Ishikawa (cell line): ENCODE measurements around the gene HOXC4.

Experiments
- CEBPB ChIP-seq: IDR thresholded peaks from 2 replicates; pipeline ENCODE4 v1.6.1; 2012
- CREB1 ChIP-seq: IDR thresholded peaks from 2 replicates; pipeline ENCODE4 v1.6.1; 2012; ENCODE audit warnings: low read depth
- EGR1 ChIP-seq: IDR thresholded peaks from 2 replicates; pipeline ENCODE4 v1.6.1; 2012
- EP300 ChIP-seq: IDR thresholded peaks from 2 replicates; pipeline ENCODE4 v1.6.1; 2012; ENCODE audit warnings: borderline replicate concordance
- FOXM1 ChIP-seq: IDR thresholded peaks from 2 replicates; pipeline ENCODE4 v1.6.1; 2012; ENCODE audit warnings: low read depth, borderline replicate concordance
- MAX ChIP-seq: IDR thresholded peaks from 2 replicates; pipeline ENCODE4 v1.6.1; 2012
- NFIC ChIP-seq: IDR thresholded peaks from 2 replicates; pipeline ENCODE4 v1.6.1; 2012
- RAD21 ChIP-seq: IDR thresholded peaks from 2 replicates; pipeline ENCODE4 v1.6.1; 2012; ENCODE audit warnings: low read depth
- REST ChIP-seq: IDR thresholded peaks from 2 replicates; pipeline ENCODE4 v1.6.1; 2012; ENCODE audit warnings: low read depth, mild to moderate bottlenecking
- TAF1 ChIP-seq: IDR thresholded peaks from 2 replicates; pipeline ENCODE4 v1.6.1; 2012; ENCODE audit warnings: low read depth, mild to moderate bottlenecking
- TCF12 ChIP-seq: IDR thresholded peaks from 2 replicates; pipeline ENCODE4 v1.6.1; 2012; ENCODE audit warnings: low read depth
- TEAD4 ChIP-seq: IDR thresholded peaks from 2 replicates; pipeline ENCODE4 v1.6.1; 2012
- USF1 ChIP-seq: IDR thresholded peaks from 2 replicates; pipeline ENCODE4 v1.6.1; 2012
- YY1 ChIP-seq: IDR thresholded peaks from 2 replicates; pipeline ENCODE4 v1.6.1; 2012; ENCODE audit warnings: low read depth
- ZBTB7A ChIP-seq: IDR thresholded peaks from 2 replicates; pipeline ENCODE4 v1.6.1; 2012; ENCODE audit warnings: low read depth

The HOXC4 gene

GRCh38 chr12:54053751-54054741 is at the start of gene HOXC4:
Gene HOXC4, plus strand, starts transcription at chr12:54053835. Its CDS starts 88 bp downstream, at chr12:54053923.
- no peak for TF ChIP-seq REST
- TF ChIP-seq EGR1, result no peak

- TF ChIP-seq RAD21 (peak; percentile 30; the same call in 1 of the 2 replicates), MAX (no peak)
These were observed 49.4 kb upstream of the HOXC4 start for GRCh38 chr12:54004063-54004840.

- no peak for TF ChIP-seq CREB1
- TF ChIP-seq EGR1, result no peak
- no peak for TF ChIP-seq TCF12
- TF ChIP-seq USF1, result no peak
These were observed 48.6 kb upstream of the HOXC4 start for GRCh38 chr12:54004841-54005530.

GRCh38 chr12:54005531-54005852 is 48.1 kb upstream of the HOXC4 start:
- TF ChIP-seq CEBPB, result no peak
- TF ChIP-seq EP300, result no peak
- TF ChIP-seq RAD21, result no peak
- 0 out of 2 replicates have a peak, but pooled peaks have one; percentile 7 for TF ChIP-seq TAF1

GRCh38 chr12:54005853-54006558 is 47.6 kb upstream of the HOXC4 start:
- TF ChIP-seq RAD21 (peak; percentile 97), FOXM1 (no peak), EGR1 (no peak), TCF12 (no peak; the same call in 1 of the 2 replicates), EP300 (peak; percentile 20; the same call in 1 of the 2 replicates), CREB1 (no peak), NFIC (no peak), TAF1 (0 out of 2 replicates have a peak, but pooled peaks have one; percentile 19), CEBPB (no peak), YY1 (no peak), USF1 (no peak), TEAD4 (no peak), ZBTB7A (0 out of 2 replicates have a peak, but pooled peaks have one; percentile 44), REST (no peak), MAX (peak; percentile 67)
